G401.6 (cell line): ENCODE measurements around the gene SDHAF2.
A peak's percentile ranks its signal among the peaks of the same experiment; 100 is the strongest.
"Not testable (repeated sequence)": the region's sequence is repeated elsewhere in the genome, so short reads cannot be mapped to it uniquely, and the experiment has no call there.

Experiments
- FAIRE-seq: peaks from 2 replicates; lab custom pipeline; 2012; peaks lifted over from hg19 to GRCh38; lab: Jason Lieb, UNC

Gene SDHAF2

DNA sequence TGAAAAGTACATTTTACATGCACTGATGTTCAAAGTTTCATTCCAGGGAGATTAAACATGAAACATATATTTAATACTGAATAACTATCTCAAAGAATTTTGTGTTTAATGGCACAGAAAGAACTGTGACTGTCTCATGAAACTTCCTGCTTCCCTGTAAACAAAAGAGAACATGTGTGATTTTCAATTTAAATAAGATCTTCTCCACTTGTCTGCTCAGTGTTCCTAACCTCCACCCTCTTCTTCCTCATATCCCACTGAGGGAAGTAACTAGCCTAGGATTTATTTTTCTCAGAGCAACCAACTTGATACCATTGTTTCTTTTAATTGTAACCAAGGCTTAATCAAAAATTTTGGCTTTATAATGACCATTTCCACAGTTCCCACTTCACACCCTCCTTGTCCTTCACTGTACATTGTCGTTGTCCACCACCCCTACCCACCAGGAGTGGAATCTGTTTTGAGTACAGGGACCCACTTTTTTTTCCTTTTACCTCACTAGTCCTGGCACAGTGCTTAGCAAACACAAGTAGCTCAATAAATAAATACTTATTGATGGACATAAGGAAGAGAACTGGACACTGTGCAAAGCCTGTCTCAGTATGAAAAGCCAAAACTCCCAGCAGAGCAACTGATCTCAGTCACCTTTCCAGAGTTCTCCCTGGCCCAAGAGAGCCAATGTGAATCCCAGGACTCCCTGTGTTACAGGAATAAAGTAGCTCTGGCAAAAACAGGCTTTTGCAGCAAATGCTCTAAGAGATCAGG, 4.4 kb upstream of the SDHAF2 start:
- FAIRE-seq, result no peak

DNA sequence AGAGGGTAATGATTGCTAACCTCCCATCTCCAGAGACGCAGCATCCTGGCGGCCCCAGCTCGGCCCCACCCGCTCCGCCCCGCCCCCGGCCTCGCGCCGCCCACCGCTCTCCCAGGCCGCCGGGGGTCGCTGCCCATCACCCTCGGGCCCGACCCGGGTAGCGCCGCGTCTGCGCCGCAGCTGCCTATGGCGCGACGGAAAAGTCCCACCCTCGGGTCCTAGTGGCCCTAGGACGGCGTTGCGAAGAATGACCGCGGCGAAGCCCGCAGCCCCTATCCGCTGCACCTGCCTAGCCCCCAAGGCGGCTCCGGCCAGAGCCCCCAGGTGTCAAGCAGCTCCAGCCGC, 606 bp upstream of the SDHAF2 start:
- FAIRE-seq, result no peak

DNA sequence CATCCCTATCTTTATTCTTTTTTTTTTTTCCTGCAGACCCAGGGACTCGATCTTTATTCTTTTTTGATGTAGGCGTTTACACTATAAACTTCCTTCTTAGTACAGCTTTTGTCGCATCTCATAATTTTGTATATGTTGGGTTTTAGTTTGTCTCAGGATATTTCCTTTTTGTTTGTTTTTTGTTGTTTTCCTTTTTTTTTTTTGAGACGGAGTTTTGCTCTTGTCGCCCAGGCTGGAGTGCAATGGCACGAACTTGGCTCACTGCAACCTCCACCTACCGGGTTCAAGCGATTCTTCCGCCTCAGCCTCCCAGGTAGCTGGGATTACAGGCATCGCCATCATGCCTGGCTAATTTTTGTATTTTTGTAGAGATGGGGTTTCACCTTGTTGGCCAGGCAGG, 915 bp downstream of the SDHAF2 start:
- FAIRE-seq, result not testable (repeated sequence)

DNA sequence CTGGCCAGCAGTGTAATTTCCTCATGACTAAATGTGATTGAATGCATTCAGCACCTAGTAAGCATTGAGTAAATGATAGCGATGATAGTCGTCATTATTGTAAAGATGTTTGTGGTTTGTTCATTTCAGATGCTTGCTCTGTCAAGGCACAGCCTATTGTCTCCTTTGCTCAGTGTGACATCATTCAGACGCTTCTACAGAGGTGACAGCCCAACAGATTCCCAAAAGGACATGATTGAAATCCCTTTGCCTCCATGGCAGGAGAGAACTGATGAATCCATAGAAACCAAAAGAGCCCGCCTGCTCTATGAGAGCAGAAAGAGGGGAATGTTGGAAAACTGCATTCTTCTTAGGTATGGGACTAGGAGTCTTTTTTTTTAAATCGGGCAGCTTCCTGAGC, 7.6 kb downstream of the SDHAF2 start:
- no peak for FAIRE-seq

DNA sequence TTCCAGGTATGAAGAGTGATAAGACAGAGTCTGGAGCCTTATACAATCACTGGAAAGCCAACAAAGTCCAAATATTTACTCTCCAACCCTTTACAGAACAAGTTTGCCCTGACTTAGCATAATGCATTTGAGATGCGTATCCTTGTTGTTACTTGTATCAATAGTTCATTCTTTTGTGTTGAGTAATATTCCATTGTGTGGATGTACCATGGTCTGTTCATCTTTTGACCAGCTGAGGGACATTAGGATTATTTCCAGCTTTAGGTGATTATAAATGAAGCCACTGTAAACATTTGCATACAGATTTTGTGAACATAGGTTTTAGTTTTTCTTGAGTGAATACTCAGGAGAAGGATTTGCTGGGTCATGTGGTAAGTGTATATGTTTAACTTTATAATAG, 9.7 kb downstream of the SDHAF2 start:
- no peak for FAIRE-seq

DNA sequence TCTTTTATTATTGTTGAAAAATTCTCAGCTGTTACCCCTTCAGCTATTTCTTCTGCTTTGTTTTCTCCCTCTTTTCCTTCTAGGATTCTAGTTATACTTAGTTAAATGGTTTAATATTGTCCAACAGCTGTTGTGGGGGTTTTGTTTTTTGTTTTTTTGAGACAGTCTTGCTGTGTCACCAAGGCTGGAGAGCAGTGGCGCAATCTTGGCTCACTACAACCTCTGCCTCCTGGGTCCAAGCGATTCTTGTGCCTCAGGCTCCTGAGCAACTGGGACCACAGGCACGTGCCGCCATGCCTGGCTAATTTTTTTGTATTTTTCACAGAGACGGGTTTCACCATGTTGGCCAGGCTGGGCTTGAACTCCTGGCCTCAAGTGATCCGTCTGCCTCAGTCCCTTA, 12.7 kb downstream of the SDHAF2 start:
- FAIRE-seq, result no peak

DNA sequence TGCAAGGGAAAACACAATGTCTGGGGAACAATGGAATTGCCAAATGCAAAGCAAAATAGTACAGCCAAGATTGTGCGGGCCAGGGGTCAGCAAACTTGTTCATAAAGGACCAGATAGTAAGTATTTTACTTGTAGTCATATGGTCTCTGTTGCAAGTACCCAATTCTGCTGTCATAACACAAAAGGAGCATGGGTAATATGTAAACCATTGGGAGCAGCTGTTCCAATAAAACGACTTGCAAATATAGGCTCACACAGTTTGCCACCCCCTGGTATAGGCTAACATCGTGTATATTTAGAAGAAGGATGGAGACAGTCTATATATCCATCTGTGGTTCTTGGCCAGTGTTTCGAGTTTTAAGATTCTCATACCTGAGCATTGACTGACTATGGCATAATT, 15.6 kb downstream of the SDHAF2 start:
- FAIRE-seq, result no peak

DNA sequence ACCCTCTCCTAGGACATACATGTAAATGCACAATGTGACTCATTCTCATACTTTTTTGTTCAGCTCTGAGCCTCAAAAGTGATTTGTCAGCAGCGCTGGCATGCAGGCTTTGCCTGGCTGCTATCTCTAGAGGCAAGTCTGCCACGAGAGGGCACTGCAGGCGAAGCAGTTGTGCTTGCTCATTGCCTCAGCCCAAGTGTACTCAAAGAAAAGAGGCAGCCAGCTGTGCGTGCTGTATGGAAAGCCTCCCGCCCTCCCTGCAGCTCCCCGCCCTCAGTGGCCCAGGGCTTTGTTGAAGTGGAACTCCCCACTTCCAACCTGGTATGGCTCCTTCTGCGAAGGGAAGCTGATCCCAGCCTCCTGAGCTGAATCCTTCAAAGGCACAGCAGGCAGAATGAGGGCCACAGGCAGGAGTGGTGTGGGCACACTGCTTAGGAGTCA, 16.3 kb downstream of the SDHAF2 start:
- FAIRE-seq, result peak; percentile 75

DNA sequence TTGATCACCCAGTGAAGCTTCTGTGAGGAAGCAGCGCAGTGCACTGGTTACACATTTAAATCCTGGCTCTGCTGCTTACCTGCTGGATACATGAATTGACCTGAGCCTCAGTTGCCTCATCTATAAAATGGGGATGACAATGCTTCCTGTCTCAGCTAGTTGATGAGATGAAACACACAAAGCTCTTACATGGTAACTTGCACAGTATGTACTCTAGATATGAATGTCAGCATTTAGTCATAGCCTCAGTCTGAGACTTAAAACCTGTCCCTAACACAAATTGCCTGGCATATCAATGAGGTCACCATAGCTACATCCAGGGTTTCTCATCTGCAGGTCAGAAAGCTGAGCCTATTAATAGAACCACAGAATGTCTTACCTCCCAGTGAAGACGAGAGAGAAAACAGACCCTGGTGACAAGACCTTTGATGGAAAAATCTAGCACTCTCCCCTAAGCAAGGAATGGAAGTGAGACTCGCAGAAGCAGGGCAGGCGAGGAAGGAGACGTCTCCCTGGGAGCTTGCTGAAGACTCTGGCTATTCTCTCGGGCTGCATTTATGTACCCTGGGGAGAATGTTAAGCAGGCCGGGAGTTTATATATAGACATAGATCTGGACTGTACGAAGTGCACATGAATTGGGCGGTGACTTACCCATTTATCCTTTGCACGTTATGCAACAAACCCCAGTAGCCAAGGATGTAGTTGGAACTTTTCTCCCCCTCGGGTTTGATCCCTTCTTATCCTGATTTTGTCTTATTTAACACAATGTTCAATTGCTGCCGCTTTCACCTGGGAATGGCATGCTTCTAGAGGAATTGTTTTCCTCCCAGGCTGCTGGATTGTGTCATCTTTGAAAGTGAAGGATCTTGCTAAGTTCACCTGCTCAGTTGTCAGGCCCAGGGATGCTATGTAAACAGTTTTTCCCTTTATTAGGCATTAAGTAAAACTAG, 18.0 kb downstream of the SDHAF2 start:
- no peak for FAIRE-seq

DNA sequence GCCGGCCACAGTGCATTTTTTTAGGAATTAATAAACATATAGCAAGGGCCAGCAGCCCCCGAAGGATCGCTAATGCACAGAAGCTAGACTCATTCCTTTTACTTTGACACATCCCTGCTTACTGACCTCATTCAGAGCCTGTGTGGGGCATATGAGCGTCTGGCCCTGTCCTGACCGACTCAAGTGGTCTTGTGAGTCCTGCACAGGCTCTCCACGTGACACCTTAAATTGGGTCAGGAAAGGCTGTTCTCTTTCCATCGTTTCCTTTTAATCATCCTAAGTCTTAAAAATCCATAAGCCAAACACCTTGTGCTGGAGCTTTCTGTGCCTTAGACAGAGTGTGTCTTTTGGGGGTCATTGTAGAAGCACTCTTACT, 18.6 kb downstream of the SDHAF2 start:
- no peak for FAIRE-seq

DNA sequence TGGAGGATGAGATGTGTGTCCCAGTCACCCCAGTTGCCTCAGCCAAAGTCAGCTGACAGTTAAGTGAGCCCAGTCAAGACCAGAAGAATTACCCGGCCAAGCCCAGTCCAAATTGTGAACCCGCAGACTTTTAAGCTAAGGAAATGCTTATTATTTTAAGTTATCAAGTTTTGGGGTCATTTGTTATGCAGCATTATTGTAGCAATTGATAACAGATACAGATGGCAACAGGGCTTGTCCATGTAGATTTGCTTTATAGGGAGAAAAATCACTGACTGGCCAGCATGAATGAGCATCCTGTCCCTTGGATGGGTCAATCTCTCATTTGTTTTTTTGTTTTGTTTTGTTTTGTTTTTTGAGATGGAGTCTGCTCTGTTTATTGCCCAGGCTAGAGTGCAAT, 22.9 kb downstream of the SDHAF2 start:
- FAIRE-seq, result no peak

DNA sequence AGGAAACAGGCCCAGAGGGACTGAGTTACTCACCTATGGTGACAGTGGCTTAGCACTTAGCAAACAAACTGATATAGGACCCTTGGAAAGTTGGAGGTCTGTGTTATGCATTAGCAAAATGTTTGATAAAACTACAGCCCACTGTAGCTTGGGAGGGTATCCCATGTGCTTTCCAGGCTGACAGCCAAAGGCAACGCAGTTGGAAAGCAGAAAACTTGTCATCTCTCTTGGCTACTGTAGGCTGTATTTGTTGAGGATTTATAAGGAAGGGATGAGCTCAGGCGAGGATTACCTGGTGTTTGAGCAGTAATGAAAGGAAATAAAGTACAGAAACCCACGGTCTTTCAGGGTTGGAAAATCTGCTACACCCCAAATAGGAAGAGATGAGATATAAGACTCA, 23.8 kb downstream of the SDHAF2 start:
- FAIRE-seq, result no peak

DNA sequence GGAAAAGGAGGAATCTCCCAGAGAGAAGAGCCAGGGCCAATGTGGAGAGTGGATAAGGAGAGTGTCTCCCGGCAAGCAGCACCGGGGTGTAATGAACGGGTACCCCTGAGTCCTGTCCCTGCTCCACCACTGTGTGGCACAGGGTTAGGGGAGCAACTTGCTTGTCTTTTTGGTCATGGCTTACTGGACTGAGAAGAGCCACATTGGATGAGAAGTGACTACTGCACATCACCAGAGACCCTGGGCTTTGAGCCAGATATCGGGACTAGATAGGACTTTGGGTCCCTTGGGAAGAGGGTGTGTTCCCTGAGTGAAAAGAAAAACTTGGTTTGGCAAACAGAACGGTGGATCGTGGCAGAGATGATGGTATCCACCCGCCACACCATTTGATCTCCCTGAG, 24.6 kb downstream of the SDHAF2 start:
- no peak for FAIRE-seq

DNA sequence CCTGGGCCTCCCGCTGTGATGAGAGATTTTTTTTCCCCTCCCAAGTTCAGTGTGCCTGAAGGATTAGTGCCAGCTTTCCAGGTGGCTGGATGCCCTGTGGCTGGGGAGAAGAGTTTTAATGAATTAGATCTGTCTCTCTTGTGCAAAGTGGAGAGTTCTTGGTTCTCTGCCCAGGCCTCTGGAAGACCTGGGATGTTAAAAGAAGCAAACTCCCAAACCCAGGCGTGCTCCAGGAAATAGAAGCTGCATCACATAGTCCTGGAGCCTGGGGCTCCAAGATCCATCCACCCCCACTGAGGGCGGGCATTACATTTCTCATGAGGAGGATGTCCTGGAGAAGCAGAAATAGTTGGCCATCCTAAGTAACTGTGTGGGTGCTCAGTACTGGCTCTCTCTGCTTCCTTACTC, 30.6 kb downstream of the SDHAF2 start:
- no peak for FAIRE-seq

DNA sequence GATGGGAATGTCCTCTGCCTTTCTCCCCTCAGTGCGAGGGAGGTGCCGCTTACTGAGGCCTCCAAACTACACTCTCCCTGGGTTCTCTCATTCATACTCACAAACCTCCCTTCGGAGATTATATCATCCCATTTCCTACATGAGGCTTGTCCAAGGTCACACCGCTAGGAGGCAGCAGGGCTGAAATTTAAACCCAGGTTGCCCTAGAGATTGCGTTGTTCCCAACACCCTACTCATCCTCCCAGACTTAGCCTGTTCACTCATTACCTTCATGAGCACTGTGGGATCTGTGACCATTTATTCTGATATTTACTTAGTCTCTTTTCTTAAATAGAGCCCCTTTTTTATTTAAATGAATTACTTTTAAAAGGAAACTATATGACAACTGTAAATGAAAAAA, 31.1 kb downstream of the SDHAF2 start:
- no peak for FAIRE-seq

DNA sequence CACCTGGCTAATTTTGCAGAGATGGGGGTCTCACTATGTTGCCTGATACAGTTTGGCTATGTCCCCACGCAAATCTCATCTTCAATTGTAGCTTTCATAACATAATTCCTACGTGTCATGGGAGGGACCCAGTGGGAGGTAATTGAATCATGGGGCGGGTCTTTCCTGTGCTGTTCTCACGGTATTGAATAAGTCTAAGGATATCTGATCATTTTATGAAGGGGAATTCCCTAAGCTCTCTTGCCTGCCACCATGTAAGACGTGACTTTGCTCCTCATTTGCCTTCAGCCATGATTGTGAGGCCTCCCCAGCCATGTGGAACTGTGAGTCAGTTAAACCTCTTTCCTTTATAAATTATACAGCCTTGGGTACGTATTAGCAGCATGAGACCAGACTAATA, 37.7 kb downstream of the SDHAF2 start:
- not testable (repeated sequence) for FAIRE-seq

DNA sequence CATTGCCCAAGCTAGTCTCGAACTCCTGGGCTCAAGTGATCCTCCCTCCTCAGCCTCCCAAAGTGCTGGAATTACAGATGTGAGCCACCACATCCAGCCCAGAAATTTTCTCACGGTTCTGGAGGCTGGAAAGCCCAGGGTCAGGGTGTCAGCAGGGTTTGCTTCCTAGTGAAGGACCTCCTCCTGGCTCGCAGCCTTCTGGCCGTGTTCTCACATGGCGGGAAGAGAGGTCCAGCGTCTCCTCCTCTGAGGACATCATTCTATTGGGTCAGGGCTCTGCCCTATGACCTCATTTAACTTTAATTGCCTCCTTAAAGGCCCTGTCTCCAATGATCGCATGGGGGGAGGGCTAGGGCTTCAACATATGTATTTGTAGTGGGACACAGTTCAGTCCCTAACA, 38.1 kb downstream of the SDHAF2 start:
- FAIRE-seq, result no peak

DNA sequence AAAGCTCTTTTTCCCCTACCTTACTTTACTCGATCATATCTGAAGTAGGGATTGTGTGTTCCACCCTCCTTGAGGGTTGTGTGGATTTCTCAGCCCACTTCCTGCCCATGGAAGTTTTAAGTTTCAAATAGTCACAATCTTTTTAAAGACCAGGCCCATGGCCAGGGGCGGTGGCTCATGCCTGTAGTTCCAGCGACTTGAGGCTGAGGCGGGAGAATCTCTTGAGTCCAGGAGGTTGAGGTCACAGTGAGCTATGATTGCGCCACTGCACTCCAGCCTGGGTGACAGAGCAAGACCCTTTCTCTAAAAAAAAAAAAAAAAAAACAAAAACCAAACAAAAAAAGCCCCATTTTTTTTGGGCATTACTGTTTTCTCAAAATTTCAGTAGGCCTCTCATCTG, 42.4 kb downstream of the SDHAF2 start:
- FAIRE-seq, result no peak

DNA sequence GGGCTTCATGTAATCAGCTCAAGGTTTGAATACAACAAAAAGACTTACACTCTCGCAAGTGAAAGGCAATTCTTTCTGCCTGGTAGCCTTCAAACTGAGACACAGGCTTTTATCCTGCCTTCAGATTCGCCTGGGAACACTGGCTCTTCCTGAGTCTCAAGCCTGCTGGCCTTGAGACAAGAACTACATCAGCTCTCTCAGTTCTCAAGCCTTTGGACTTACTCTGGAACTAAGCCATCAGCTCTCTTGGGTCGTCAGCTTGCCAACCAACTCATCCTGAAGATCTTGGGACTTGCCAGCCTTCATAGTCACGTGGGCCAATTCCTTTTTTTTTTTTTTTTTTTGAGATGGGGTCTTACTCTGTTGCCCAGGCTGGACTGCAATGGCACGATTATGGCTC, 42.9 kb downstream of the SDHAF2 start:
- FAIRE-seq, result no peak

DNA sequence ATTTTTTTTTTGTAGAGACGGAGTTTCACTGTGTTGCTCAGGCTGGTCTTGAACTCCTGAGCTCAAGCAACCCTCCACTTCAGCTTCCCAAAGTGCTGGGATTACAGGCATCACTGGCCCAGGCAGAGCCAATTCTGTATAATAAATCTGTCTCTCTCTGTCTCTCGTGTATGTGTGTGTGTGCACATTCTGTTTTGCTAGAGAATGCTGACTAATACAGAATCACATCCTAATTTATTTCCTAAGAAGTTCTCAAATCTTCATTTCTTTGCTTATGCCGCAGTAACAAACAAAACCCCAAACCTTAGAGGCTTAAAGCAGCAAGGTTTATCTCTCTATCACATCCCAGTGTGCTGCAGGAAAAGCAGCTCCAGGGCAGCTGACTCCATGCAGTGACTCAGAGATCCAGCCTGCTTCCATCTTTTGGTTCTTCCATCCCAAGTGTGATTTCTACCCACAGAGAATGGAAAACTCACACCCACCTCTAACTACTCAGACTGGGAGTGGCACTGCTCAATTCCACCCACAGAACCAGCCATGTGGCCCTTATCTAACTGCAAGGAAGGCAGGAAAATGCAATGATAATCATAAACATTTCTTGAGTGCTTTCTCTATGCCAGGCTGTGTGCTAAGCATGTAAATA, 43.6 kb downstream of the SDHAF2 start:
- no peak for FAIRE-seq

DNA sequence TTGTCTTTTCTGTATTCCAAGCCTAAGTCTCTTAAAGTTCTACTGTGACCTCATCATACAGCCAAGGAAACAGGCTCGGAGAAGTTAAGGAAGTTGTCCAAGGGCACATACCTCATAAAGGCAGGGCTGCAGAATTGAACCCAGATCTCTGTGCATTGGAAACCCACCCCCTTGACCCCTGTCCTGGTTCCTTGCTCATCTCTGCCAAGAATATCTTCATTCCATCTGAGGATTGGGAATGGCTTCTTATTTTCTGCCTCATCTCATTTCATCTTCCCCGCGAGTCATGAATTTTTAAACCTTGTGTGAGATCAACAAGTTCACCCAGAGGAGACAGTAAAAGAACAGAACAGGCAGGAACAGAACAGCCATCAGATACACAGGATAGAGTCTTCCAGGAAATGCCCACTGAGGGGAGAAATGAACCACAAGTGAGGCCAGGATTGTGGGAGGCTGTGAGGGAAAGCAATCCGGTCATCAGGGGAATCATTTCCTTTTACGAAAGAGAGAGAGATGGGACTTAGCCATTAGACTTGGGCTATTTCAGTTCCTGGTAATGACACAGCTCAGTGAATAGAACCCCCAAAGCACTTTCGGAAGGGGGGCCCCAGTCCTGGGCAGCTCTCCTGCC, 44.2 kb downstream of the SDHAF2 start:
- no peak for FAIRE-seq

DNA sequence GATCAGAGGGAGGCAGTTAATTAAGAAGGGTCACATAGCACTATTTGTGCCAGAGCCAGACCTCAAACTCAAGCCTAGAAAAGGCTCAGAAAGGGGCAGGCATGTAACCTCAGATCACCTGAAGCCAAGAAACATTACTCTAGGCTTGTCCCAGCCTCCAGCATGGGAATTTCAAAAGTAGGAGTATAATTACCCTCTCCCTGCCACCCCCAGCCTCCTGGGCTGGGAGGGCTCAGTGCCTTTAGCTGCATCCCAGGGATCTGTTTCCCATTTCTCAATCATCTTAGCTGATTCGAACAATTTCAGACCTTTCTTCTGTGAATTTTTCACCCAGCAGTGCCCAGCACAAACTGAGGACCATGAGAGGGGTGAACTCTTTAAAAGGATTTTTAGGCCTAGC, 45.5 kb downstream of the SDHAF2 start:
- FAIRE-seq, result no peak

DNA sequence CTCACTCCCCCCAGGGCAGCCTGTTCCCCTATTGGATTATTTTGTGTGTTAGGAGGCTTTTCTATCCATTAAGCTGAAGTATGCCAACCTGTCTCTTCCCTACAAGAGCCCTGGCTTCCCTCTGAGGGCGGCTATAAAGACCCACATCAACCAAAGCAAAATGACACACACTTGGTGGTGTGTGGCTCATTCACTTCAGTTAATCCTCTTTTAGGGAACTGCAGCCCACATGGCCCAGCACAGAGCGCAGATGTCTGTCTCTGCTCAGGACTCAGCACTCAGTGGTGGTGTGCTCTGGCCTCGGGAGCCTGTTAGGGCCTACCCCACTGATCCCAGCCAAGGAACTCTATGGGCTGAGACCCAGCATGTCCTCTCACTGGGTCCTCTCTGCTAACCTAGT, 46.4 kb downstream of the SDHAF2 start:
- FAIRE-seq, result no peak
